ENCODE measurements around the gene ABHD3. TPM values are rescaled to one million over a fixed set of nuclear protein-coding genes. Genes with fewer than 3 reads are reported as not detected.

ABHD3 gene, protein sequence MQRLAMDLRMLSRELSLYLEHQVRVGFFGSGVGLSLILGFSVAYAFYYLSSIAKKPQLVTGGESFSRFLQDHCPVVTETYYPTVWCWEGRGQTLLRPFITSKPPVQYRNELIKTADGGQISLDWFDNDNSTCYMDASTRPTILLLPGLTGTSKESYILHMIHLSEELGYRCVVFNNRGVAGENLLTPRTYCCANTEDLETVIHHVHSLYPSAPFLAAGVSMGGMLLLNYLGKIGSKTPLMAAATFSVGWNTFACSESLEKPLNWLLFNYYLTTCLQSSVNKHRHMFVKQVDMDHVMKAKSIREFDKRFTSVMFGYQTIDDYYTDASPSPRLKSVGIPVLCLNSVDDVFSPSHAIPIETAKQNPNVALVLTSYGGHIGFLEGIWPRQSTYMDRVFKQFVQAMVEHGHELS
- polyA plus RNA-seq: 17.2 to 31.6 TPM (median 18.1 TPM) in 3 replicates
- polyA plus RNA-seq (2011; ENCODE audit: low read depth): 5.7 TPM
- 7.3 and 15.5 TPM in 2 replicates for polyA plus RNA-seq (2011; cell fraction: cytosol; rRNA removed)
- polyA plus RNA-seq (2011; cell fraction: nucleus; rRNA removed): 46.2 and 58.0 TPM in 2 replicates
- polyA plus RNA-seq (2012; ENCODE audit: low replicate concordance): 14.4 and 16.0 TPM in 2 replicates
- 3.3 to 21.7 TPM (median 12.0 TPM) in 3 replicates for polyA minus RNA-seq
- 8.6 TPM for polyA minus RNA-seq (2011; cell fraction: cytosol; rRNA and poly(A)+ RNA removed)
- polyA minus RNA-seq (2011; cell fraction: nucleus; rRNA and poly(A)+ RNA removed): 17.2 and 42.8 TPM in 2 replicates

DNA sequence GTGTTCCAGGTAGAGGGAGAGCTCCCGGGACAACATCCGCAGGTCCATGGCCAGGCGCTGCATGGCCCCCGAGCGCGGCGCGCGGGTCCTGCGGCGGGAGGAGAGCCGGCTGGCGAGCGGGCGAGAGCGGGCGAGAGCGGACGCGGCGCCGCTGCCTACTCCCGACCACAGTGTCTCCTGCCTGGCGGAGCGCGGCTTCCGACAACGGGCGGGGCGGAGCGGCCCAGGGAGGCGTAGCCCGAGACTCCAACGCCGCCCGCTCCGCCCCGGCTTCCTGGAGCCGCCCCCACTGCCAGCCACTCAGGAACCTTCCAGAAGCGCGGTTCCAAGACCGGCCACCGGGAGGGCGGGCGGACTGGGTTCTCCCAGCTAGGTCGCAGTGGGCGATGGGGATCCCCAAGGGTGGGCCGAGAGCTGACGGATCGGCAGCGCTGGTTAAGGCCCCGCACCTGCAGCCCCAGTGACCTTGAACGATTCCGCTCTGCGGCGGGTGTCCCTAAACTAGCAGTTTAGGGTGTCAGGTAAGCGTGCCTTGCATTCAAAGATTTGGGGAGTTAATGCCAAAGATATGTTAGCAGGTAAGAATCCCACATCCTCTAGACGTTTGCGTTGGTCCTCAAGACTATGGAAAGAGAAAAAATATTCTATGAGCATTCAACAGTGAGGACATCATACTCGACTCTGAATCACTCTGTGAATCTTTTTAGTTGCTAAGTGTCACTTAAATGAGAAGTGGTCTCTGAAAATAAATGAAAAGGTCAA, at the start of gene ABHD3:
TSS of gene ABHD3 (minus strand) at position 172 of the 762 bp plus-strand sequence. CDS start at position 63, 109 bp downstream.
- Histone ChIP-seq H3K9me3 (ENCODE audit: control insufficient read depth, low read depth, low read length) (no peaks in the 10 kb centered on the region), H2AFZ (ENCODE audit: control insufficient read depth, low read length) (peak within 1 kb of the TSS; percentile 97), H3K27me3 (ENCODE audit: control insufficient read depth, extremely low read depth, insufficient read depth, low read length) (no peaks in the 10 kb centered on the region), H3K79me2 (ENCODE audit: control insufficient read depth, insufficient read depth, low read length) (peaks cover 4% of the 10 kb centered on the region), H3K4me2 (ENCODE audit: control insufficient read depth, extremely low read depth, insufficient read depth, low read depth, low read length) (peak within 1 kb of the TSS; percentile 96), H3K27ac (ENCODE audit: control insufficient read depth, insufficient read depth, low read length) (peak within 1 kb of the TSS; percentile 74), H3K36me3 (ENCODE audit: control insufficient read depth in 2 of 2, extremely low read depth in 1 of 2, insufficient read depth in 2 of 2, low read length in 2 of 2) (peaks cover 2 to 9% of the 10 kb centered on the region in 2 experiments), H4K20me1 (ENCODE audit: control insufficient read depth, extremely low read depth, insufficient read depth, low read length) (no peaks in the 10 kb centered on the region), H3K9ac (ENCODE audit: control insufficient read depth, extremely low read depth, insufficient read depth, low read length) (peak within 1 kb of the TSS; percentile 85), H3K9me1 (ENCODE audit: control insufficient read depth, extremely low read depth, insufficient read depth, low read length) (no peaks in the 10 kb centered on the region), H3K4me1 (ENCODE audit: control insufficient read depth, extremely low read depth, insufficient read depth, low read length) (peaks cover 9% of the 10 kb centered on the region), H3K4me3 (ENCODE audit: control insufficient read depth in 2 of 3, extremely low read depth in 1 of 3, insufficient read depth in 2 of 3, low read depth in 1 of 3, low read length in 3 of 3) (peak within 1 kb of the TSS; percentile 59 to 81 (median 61))
- TF ChIP-seq, protein P1, sequence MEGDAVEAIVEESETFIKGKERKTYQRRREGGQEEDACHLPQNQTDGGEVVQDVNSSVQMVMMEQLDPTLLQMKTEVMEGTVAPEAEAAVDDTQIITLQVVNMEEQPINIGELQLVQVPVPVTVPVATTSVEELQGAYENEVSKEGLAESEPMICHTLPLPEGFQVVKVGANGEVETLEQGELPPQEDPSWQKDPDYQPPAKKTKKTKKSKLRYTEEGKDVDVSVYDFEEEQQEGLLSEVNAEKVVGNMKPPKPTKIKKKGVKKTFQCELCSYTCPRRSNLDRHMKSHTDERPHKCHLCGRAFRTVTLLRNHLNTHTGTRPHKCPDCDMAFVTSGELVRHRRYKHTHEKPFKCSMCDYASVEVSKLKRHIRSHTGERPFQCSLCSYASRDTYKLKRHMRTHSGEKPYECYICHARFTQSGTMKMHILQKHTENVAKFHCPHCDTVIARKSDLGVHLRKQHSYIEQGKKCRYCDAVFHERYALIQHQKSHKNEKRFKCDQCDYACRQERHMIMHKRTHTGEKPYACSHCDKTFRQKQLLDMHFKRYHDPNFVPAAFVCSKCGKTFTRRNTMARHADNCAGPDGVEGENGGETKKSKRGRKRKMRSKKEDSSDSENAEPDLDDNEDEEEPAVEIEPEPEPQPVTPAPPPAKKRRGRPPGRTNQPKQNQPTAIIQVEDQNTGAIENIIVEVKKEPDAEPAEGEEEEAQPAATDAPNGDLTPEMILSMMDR (optimal IDR thresholded peaks at IDR 0.05 in 1 of 3, IDR thresholded peaks at IDR 0.05 in 1 of 3, conservative IDR thresholded peaks at IDR 0.05 in 1 of 3; ENCODE audit: extremely low read depth in 1 of 3, insufficient read depth in 2 of 3, low read length in 3 of 3): peak in 2 of 3 experiments; percentile 28 to 59
- TF ChIP-seq EZH2 (IDR thresholded peaks at IDR 0.05; ENCODE audit: low read length): no peak
- no peak for FAIRE-seq
- dilution Hi-C loops (cut with MboI; ENCODE audit: extremely low pct_ligation_motif_present, low sequenced_read_pairs): no loop called here
- DNase-seq (ENCODE audit: low read depth, low spot score): no peak

DNA sequence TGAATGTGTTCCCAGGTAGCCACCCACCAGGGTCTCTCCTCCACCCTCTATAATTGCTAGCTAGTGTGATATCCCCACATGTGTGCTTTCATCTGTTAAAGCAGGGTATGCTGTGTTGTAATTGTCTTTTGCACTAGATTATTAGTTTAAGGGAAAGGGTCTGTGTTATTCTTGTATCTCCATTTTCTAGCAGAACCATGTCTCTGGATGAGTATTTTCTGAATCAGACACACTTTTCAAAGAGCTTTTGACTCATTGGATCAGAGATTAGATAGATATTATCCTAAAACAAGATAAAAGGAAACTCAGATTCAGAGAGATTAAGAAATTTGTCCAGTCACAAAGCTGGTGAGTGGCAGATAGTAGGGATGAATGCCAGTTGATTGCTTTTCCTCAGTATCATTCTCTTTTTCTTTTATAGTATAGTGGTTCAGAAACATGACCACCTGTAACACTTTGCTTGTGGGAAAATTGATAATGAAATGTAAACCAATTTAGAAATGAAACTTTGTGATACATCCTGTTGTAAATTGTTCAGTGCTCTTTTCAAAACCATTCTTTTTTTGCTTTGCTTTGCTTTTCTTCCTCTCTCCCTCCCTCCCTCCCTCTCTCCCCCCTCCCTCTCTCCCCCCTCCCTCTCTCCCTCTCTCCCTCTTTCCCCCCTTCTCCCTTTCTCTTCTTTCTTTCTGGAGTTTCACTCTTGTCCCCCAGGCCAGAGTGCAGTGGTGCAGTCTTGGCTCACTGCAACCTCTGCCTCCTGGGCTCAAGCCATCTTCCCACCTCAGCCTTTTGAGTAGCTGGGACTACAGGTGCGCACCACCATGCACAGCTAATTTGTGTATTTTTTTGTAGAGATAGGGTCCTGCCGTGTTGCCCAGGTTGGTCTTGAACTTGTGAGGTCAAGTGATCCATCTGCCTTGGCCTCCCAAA, 43.5 kb upstream of the ABHD3 start:
- no peaks in the 10 kb centered on the region for H3K36me3 ChIP-seq (ENCODE audit: control insufficient read depth in 2 of 2, extremely low read depth in 1 of 2, insufficient read depth in 2 of 2, low read length in 2 of 2)
- H3K9me3 ChIP-seq (ENCODE audit: control insufficient read depth, low read depth, low read length): no peaks in the 10 kb centered on the region
- no peak overlapping the region for H3K27ac ChIP-seq (ENCODE audit: control insufficient read depth, insufficient read depth, low read length)
- dilution Hi-C loops (cut with MboI; ENCODE audit: extremely low pct_ligation_motif_present, low sequenced_read_pairs): no loop called here
- no peaks in the 10 kb centered on the region for H4K20me1 ChIP-seq (ENCODE audit: control insufficient read depth, extremely low read depth, insufficient read depth, low read length)
- H3K79me2 ChIP-seq (ENCODE audit: control insufficient read depth, insufficient read depth, low read length): peaks cover 90% of the 10 kb centered on the region
- H3K4me1 ChIP-seq (ENCODE audit: control insufficient read depth, extremely low read depth, insufficient read depth, low read length): peaks cover 4% of the 10 kb centered on the region
- DNase-seq (ENCODE audit: low read depth, low spot score) (no peak), FAIRE-seq (no peak)
- H3K9ac ChIP-seq (ENCODE audit: control insufficient read depth, extremely low read depth, insufficient read depth, low read length): no peak overlapping the region
- H3K27me3 ChIP-seq (ENCODE audit: control insufficient read depth, extremely low read depth, insufficient read depth, low read length): no peaks in the 10 kb centered on the region
- TF ChIP-seq, protein P1 (optimal IDR thresholded peaks at IDR 0.05 in 1 of 3, IDR thresholded peaks at IDR 0.05 in 1 of 3, conservative IDR thresholded peaks at IDR 0.05 in 1 of 3; ENCODE audit: extremely low read depth in 1 of 3, insufficient read depth in 2 of 3, low read length in 3 of 3): no peak
- no peak for TF ChIP-seq EZH2 (IDR thresholded peaks at IDR 0.05; ENCODE audit: low read length)
- H2AFZ ChIP-seq (ENCODE audit: control insufficient read depth, low read length): no peak overlapping the region
- no peaks in the 10 kb centered on the region for H3K9me1 ChIP-seq (ENCODE audit: control insufficient read depth, extremely low read depth, insufficient read depth, low read length)
- H3K4me2 ChIP-seq (ENCODE audit: control insufficient read depth, extremely low read depth, insufficient read depth, low read depth, low read length): no peak overlapping the region
- no peak overlapping the region for H3K4me3 ChIP-seq (ENCODE audit: control insufficient read depth in 2 of 3, extremely low read depth in 1 of 3, insufficient read depth in 2 of 3, low read depth in 1 of 3, low read length in 3 of 3)
